AG08395 (cell line): ENCODE data around the gene MREG.

ENCODE experiments used
- DNase-seq: peaks from one replicate; pipeline ENCODE4 v3.0.0; 2012; ENCODE audit warnings: mixed read lengths, low spot score

The MREG gene, protein sequence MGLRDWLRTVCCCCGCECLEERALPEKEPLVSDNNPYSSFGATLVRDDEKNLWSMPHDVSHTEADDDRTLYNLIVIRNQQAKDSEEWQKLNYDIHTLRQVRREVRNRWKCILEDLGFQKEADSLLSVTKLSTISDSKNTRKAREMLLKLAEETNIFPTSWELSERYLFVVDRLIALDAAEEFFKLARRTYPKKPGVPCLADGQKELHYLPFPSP

GRCh38 chr2:216013080-216013909 is at the start of gene MREG:
MREG (minus strand) TSS chr2:216013551; CDS start chr2:216013327, 224 bp downstream.
- peak; percentile 93 for DNase-seq

DNA sequence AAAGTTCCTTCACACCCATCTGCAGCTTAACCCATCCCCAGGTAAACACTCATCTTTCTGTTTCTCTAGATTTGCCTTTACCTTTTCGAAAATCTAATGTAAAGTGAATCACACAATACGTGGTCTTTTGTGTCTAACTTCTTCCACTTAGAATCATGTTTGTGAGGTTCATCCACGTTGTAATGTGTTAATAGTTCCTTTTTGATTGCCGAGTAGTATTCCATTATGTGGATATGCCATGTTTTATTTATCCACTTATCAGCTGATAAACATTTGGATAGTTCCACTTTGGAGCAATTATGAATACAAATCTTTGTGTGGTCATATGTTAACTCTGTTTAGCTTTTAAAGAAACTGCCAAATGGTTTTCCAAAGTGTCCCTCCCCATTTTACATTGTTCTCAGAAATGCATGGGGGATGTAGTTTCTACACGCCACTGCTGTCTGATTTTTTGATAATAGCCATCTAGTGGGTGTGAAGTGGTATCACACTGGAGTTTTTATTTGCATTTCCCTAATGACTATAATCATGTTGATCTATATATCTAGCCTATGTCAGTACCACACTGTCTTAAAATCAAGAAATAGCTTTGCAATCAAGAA is 46.0 kb upstream of the MREG start:
- DNase-seq = no peak

DNA sequence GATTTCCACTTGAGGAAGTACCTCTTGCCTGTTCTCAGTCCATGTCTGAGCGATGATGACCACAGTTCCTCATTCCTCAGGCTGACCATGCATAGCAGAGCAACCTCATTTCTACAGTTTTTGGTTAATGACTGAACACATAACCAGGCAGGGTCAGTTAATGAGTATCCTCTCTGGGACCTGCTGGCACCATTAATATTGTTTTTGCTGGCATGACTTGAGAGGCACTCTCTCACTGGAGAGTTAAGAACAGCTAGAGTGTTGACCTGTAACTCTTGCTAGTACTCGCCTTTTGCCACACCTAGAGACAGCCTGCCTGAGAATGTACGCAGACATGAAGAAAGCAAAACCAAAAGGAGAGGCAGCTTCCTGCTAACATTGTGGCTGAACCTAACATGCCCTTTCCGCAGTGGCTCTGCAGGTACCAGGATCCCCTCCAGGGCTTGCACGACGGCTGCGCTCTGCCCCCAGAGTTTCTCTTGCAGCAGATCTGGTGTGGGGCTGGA is 44.4 kb upstream of the MREG start:
- DNase-seq = peak; percentile 82

- no peak for DNase-seq
Measured at GRCh38 chr2:216056739-216057138, 43.4 kb upstream of the MREG start.

DNA sequence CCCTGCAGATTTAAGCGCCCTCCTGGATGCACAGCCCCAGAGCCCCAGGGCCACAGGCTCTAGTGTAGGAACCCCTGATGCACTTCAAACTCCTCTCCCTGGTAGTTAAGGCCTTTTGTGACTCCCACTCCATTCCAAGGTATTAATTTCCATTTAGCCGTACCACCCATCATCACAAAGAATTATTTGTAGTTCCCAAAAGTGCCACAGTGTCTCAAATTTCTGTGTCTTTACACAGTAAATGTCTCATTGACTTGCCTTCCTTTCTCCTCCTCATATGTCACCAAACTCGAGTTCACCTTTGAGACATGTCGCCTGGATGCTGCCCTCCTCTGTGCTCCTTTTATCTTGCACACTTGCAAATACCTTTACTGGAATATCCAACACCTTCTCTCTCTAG is 42.3 kb upstream of the MREG start:
- DNase-seq = no peak

GRCh38 chr2:216052420-216052819 is 39.1 kb upstream of the MREG start:
- DNase-seq = no peak

DNA sequence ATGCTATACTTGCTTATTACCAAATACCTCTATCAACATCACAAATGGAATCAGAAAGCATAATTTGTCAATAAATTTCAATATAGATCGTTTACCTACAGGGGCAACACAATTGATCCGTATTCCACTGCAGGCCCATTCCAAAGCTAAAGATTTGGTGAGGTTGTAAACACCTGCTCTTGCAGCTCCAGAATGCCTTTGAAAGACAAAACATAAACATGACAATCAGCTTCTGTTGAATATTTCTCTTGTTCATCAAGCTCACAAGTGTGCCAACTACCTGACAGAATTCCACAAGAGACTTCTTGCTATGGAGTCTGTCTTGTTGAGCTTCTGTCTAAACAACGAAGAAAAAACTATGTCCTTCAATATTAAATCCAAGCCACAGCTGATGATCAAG is 38.0 kb upstream of the MREG start:
- DNase-seq = no peak

DNA sequence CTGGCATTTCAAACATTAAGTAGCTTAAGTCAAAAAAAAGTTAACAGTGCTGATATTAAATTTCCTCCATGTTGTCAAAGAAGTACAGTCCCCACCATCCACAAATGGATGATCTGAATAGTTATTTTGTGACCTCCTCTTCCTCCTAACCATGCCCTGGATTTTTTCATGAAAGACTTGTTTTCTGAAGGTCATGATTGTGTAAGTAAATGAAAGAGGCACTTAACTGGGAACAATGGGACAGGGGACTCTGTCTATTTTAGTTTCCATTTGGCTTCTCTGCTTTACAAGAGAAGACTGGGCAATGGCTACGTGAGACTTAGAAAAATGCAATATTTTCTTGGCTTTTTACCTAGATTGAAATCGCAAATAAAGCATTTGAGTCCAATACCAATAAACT is 36.1 kb upstream of the MREG start:
- no peak for DNase-seq

DNA sequence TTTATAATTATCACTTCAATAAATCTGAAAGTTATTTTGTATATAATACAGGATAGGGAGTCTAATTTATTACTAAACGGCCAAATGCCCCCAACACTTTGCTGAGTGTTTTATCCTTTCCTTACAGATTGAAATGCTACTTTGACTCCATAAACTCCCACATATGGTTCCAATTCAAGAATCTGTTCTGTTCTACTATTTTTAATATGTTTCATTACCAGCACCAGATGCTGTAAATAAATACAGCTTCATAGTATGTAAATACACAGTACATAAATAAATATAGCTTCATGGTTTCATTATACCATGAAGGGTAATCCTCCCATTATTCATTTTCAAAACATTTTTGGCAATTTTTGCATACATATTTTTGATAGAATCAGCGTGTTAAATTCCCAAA is 34.0 kb upstream of the MREG start:
- DNase-seq = no peak

GRCh38 chr2:216044883-216045486 is 31.6 kb upstream of the MREG start:
- no peak for DNase-seq

- DNase-seq = no peak
Measured at GRCh38 chr2:216043949-216044348, 30.6 kb upstream of the MREG start.

DNA sequence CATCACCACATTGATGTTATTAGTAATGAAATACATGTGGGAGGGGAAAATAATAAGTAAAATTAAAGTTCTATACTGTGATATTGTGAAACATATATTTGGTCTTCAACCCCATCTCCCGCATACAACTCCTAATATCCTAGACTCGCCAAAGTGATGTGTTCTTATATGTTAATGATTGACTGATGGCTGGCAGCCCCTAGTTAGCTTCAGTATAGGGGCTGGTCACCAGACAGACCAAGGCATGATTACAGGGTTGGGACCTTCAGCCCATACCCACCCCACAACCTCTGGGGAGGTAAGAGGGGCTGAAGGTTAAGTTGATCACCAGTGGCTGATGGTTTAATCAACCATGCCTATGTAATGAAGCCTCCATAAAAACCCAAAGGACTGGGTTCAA is 28.1 kb upstream of the MREG start:
- DNase-seq = no peak

DNA sequence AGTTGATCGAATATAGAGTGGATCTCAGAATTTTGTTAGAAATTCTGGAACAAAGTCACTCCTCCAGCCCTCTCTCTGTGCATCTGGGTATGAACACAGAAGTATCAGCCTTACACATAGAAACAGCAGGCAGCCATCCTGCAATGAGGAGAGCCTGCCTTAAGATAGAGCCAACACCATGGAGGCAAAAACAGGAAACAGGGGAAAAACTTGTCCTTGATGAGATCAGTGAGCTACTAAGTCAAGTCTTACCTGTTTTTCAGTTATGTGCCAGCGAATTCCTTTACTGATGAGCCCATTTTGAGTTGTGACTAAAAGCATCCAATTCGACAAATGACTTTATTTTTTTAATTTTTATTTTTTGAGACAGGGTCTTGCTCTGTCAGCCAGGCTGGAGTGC is 26.6 kb upstream of the MREG start:
- no peak for DNase-seq

GRCh38 chr2:216034065-216034464 is 20.7 kb upstream of the MREG start:
- DNase-seq = peak; percentile 78

GRCh38 chr2:216033403-216033802 is 20.1 kb upstream of the MREG start:
- DNase-seq = no peak

- DNase-seq = peak; percentile 72
Measured at GRCh38 chr2:216031960-216032689, 18.8 kb upstream of the MREG start.

GRCh38 chr2:216030216-216030615 is 16.9 kb upstream of the MREG start:
- no peak for DNase-seq

- peak; percentile 29 for DNase-seq
Measured at GRCh38 chr2:216029416-216030129, 16.2 kb upstream of the MREG start.

DNA sequence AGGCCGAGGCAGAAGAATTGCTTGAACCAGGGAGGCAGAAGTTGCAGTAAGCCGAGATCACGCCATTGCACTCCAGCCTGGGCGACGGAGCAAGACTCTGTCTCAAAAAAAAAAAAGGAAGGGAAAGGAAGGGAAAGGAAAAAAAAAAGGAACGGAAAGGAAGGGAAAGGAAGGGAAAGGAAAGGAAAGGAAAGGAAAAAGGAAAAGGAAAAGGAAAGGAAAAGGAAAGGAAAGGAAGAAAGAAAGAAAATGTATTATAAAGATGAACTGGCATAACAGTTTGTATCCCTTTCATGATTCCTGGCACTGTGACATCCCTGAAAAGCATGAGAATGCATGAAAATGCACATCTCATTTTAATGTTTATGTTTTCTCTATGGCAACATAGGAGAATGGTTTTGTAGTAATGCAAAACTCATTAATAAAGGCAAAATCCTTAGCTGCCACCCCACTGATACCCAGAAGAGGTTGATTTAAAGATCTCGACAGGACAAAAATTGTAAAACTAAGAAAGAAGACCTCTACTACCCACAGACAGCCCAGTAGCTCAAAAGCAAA is 11.5 kb upstream of the MREG start:
- DNase-seq = no peak

DNA sequence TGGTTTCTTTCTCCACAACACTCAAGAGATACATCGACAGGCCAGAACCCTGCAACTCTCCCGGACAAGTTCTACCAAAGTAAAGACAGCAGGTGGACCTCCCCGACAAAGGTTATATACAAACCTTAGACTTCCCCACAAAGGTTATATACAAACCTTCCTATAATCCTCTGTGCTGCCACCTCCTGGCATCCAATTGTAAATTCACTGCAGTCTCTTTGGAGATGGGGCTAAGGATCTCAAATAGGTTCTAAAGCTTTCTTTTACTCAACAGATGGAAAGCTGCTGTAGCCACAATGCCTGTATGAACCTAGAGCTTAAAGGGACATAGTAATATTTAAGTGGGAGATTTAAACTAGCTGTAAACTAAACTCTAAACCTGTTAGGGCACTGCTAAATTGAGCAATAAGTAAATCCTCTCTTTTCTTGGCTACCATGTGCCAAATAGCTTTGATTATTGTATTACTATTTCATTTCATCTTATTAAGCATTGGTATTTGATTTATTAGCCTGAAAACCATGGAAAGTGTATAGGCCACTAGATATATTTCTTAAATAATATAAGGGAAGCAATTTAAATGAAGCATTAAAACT is 9.8 kb upstream of the MREG start:
- peak; percentile 73 for DNase-seq
